ENCODE results near the gene TMEM240. TPM values are rescaled to one million over a fixed set of nuclear protein-coding genes. Genes with fewer than 3 reads are reported as not detected.

Gene TMEM240
- total and polyA plus RNA-seq, 9 of the 15 experiments (the other 6 are each of a cell fraction or from before 2014, with no cell fraction given), result 0.24 to 2.0 (median 0.69) TPM; not detected in 5

- TF ChIP-seq ZBTB34 (CRISPR knock-in tag; IDR thresholded peaks at IDR 0.05) (no peak), CREM (IDR thresholded peaks at IDR 0.05; ENCODE audit: low read depth) (no peak), ETV5 (CRISPR knock-in tag; IDR thresholded peaks at IDR 0.05; ENCODE audit: low read depth) (no peak; the same call in none of the 2 replicates), HNRNPUL1 (IDR thresholded peaks at IDR 0.05; ENCODE audit: low read length) (no peak), ZNF41 (CRISPR knock-in tag; conservative IDR thresholded peaks at IDR 0.05) (no peak), RAD21 (CRISPR knock-in tag; conservative IDR thresholded peaks at IDR 0.05 in 1 of 2, IDR thresholded peaks at IDR 0.05 in 1 of 2) (peak in 1 of 2 experiments; percentile 32; a peak in 2 of 4 replicates), BCL6 (CRISPR knock-in tag; IDR thresholded peaks at IDR 0.05) (no peak), NELFE (IDR thresholded peaks at IDR 0.05; ENCODE audit: insufficient read depth, insufficient read length) (no peak), HMG20B (CRISPR knock-in tag; IDR thresholded peaks at IDR 0.05) (no peak), POLR2AphosphoS5 (IDR thresholded peaks at IDR 0.05; ENCODE audit: control insufficient read depth, insufficient read depth, low read depth, low read length) (no peak; the same call in 1 of the 2 replicates), ZNF408 (CRISPR knock-in tag; IDR thresholded peaks at IDR 0.05; ENCODE audit: low read depth) (no peak), HSF4 (CRISPR knock-in tag; IDR thresholded peaks at IDR 0.05; ENCODE audit: borderline replicate concordance) (no peak), TAL1 (IDR thresholded peaks at IDR 0.05) (no peak), TAF15 (IDR thresholded peaks at IDR 0.05; ENCODE audit: low read depth, low read length) (no peak), PHF20 (IDR thresholded peaks at IDR 0.05; ENCODE audit: partially characterized antibody) (peak; percentile 68)
- TF ChIP-seq, protein P1, sequence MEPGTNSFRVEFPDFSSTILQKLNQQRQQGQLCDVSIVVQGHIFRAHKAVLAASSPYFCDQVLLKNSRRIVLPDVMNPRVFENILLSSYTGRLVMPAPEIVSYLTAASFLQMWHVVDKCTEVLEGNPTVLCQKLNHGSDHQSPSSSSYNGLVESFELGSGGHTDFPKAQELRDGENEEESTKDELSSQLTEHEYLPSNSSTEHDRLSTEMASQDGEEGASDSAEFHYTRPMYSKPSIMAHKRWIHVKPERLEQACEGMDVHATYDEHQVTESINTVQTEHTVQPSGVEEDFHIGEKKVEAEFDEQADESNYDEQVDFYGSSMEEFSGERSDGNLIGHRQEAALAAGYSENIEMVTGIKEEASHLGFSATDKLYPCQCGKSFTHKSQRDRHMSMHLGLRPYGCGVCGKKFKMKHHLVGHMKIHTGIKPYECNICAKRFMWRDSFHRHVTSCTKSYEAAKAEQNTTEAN (CRISPR knock-in tag; IDR thresholded peaks at IDR 0.05), result no peak
- TF ChIP-seq, protein P2, sequence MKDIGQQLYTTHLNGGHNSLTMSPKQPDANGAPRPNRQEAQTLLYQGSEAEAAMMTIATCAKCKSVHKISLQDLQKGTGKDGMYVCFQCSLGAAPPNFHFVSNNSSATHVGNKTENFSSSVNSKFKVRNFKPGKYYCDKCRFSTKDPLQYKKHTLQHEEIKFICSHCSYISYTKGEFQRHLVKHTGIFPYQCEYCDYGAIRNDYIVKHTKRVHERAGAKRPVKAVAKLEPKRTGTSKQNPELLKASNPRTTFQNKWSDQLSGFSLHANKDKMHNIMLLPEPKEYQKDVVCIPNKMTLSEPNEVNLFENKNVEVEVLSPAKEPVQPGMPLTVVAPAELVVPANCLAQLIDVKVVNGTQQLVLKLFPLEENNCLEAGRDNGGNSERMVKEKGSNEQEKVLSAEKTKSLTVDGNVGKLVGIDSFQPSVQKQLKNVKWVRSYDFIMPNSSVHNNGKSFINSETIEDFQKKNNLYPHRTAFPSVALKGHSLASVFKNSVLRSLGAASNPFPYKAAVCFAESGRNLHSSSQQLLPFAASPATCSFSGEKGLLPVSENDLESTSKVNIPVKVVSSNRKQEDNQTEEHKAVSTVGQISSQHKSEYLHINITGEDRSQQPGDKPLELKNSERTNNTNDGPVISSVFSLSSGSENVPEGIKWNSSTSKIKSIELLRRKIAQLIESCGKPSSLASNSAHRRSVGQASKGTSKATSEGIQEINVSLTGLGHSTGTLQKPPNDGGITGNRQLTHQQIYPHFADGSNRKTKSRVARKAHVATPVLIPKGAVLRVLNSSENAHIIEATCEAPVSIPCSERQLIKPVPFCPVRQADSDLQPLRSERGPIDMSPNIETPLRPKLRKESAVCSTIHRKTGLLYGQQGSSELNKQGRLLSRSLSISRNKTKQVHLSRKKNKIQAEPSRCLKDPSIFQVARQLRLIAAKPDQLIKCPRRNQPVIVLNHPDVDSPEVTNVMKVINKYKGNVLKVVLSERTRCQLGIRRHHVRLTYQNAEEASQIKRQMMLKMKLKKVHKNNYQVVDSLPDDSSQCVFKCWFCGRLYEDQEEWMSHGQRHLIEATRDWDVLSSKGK (CRISPR knock-in tag; IDR thresholded peaks at IDR 0.05), result no peak
- TF ChIP-seq, protein P3, sequence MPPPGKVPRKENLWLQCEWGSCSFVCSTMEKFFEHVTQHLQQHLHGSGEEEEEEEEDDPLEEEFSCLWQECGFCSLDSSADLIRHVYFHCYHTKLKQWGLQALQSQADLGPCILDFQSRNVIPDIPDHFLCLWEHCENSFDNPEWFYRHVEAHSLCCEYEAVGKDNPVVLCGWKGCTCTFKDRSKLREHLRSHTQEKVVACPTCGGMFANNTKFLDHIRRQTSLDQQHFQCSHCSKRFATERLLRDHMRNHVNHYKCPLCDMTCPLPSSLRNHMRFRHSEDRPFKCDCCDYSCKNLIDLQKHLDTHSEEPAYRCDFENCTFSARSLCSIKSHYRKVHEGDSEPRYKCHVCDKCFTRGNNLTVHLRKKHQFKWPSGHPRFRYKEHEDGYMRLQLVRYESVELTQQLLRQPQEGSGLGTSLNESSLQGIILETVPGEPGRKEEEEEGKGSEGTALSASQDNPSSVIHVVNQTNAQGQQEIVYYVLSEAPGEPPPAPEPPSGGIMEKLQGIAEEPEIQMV (tag; conservative IDR thresholded peaks at IDR 0.05; ENCODE audit: low read depth), result no peak
These were observed 33.7 kb upstream of the TMEM240 start (continued) for GRCh38 chr1:1573843-1574720.
